ENCODE measurements around the gene MYPOP.

The MYPOP gene, protein sequence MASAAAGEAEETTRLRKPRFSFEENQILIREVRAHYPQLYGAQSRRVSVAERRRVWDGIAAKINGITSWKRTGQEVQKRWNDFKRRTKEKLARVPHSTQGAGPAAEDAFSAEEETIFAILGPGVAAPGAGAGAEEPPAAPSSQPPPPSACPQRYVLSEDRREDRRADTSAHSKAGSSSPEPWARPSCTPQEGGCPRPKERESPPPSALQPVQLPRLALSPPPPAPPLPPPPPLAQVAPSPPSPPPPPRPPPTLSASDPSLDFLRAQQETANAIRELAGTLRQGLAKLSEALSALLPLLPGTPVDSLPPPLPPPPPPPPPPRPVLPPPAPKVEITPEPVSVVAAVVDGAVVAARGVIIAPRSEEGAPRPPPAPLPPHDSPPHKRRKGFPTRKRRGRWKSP

DNA sequence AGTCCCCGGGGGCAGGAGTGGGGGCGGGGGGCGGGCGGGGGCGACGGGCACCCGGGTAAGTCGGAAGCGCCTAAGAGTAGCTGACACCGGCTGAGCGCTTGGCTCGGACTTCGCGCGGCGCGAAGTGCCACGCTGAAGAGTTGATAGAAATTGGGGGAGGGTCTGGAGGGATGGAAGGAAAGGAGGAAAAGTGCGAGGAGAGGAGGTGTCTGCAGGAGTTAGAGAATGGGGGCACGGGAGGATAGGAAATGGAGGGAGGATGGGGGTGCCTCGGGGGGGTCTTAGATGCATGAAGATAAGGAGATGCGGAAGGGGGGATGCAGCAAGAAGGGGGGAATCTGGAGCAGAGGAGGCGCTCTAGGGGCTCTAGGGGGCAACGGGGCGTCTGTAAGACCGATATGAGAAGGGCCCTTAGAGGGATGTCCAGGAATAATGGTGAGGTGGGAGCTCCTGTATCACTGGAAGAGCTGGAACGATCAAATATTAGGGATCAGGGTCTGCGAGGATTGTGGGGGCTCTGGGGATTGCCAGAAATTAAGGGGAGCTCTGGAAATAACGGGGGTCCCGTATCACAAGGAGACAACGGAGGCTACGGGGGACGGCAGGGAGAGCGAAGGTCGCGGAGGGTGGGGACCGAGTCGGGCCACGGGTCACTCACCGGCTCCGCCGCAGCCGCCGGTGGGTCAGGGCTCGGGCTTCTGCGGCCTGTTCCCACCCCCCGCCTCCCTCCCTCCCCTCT, at the start of gene MYPOP:
TSS of gene MYPOP (minus strand) at position 702 of the 739 bp plus-strand sequence. CDS start 840 bp downstream, outside the sequence.
- in situ Hi-C loops (cut with MboI; ENCODE audit: low sequenced_read_pairs), result no loop called here

DNA sequence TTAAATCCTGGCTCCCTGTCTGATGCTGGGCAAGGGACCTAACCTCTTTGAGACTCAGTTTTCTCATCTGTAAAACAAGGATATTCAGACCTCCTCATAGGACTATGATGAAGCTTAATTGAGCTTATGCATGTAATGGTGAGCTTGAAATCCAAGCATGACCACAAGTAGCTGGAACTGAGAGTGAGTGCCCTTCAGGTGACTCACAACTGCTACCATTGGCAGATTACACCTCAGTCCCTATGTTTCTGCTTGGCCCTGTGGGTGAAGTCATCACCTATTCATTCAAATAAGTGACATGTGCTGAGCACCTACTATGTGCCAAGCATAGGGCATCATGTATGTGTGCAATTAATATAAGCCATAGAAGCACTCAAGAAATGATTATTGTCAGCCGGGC, 45.5 kb upstream of the MYPOP start:
- in situ Hi-C loops (cut with MboI; ENCODE audit: low sequenced_read_pairs), result no loop called here

DNA sequence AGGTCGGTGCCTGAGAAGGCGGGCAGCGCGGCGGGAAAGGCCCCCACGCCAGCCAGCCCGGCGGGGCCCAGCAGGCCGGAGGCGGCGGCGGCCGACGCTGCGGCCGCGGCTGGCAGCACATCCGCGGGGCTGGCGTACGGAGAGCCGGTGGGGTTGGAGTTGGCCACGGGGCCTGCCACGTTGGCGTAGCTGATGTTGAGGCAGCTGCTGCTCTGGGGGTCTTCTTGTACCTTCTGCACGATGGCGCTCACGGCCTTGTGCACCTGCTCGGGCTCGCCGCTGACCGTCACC, 38.0 kb upstream of the MYPOP start:
- in situ Hi-C loops (cut with MboI; ENCODE audit: low sequenced_read_pairs), result no loop called here

DNA sequence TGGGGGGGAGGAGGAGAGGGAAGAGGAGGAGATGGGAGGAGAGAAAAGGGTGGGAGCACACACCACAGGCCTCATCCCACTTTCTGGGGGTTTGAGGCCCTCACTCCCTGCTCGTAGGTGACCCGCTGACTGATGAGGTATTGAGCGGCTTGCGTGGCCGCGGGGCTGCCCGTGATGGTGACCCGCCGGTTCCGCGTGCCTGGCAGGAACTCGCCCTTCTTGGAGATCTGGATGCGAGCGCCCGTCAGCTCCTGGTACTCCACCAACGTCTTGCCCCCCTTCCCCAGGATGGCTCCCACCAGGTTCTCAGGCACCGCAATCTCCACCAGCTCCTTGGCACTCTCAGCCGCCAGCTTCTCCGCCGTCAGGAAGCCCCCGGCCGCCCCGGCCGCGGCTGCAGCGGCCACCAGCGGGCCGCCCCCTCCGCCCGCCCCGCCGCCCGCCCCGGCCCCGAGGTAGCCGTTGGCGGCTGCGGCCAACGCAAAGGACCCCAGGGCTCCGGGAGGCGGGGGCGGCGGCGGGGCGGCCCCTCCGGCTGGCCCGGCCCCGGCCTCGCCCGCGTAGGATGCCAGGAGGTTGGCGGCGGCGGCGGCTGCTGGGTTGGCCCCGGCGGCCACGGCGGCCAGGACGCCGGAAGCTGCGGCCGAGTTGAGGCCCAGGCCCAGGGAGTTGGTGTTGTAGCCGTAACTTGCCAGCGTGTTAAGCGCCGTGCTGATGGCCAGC, 37.5 kb upstream of the MYPOP start:
- in situ Hi-C loops (cut with MboI; ENCODE audit: low sequenced_read_pairs), result no loop called here

DNA sequence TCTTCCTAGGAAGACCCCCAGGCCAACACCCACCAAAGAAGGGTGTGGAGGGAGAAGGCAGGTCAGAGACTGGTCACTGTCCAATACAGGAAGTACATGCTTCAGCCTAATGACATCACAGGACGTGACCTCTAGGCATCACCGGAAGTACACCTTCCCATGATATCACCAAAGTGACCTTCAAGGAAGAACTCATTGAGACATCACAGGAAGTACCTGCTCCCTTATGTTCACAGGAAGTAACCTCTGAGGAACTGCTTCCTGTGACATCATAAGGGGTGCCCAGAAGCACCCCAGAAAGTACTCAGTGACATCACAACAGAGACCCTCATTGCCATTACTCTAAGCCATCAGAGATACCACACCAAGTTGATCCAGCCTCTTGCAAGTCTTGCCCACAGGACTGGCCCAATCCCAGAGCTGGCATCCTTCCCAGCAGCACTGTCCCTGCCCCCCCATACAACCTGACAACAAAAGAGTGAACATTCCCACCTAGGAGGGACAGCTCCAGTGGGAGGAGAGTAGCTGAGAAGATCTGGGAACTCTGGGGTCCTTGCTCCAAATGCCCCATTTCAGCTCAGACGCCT, 36.4 kb upstream of the MYPOP start:
- in situ Hi-C loops (cut with MboI; ENCODE audit: low sequenced_read_pairs), result no loop called here

GRCh38 chr19:45935267-45935666, 32.9 kb upstream of the MYPOP start:
- in situ Hi-C loops (cut with MboI; ENCODE audit: low sequenced_read_pairs), result no loop called here

- in situ Hi-C loops (cut with MboI; ENCODE audit: low sequenced_read_pairs), result no loop called here
Observed at GRCh38 chr19:45934551-45935230, 32.3 kb upstream of the MYPOP start.

DNA sequence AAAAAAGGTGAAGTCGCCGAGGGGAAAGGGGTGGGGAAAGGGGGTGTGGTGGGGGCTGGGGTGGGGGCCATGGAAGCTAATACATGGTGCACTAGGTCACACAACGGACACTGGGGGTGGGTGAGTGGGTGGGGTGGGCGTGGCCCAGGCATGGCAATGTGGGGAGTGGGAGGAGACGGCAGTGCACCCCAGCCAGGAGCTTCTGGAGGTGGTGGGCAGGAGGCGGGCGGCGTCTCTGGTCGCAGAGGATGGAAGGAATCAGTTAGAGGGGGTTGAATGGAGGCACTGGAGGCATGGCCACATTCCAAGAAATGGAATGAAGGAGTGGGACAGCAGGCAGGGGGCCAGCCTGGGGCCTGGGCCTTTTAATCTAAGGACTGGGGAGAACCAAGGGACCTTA, 31.3 kb upstream of the MYPOP start:
- in situ Hi-C loops (cut with MboI; ENCODE audit: low sequenced_read_pairs), result no loop called here

GRCh38 chr19:45931055-45931454, 28.6 kb upstream of the MYPOP start:
- in situ Hi-C loops (cut with MboI; ENCODE audit: low sequenced_read_pairs), result no loop called here

DNA sequence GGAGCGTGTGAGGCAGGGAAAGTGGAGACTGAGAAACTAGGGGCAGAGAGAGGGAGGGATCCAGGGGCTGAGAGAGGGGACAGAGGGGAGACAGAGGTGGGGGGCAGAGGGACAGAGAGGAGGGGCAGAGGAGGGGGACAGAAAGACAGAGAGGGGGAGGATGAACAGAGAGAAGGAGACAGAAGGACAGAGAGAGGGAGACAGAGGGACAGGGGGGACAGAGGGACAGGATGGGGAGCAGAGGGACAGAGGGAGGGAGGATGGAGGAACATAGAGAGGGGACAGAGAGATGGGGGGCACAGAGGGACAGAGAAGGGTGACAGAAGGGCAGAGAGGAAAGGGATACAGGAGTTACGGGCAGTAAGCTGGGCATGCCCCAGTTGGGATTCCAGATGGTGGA, 26.8 kb upstream of the MYPOP start:
- in situ Hi-C loops (cut with MboI; ENCODE audit: low sequenced_read_pairs), result no loop called here

DNA sequence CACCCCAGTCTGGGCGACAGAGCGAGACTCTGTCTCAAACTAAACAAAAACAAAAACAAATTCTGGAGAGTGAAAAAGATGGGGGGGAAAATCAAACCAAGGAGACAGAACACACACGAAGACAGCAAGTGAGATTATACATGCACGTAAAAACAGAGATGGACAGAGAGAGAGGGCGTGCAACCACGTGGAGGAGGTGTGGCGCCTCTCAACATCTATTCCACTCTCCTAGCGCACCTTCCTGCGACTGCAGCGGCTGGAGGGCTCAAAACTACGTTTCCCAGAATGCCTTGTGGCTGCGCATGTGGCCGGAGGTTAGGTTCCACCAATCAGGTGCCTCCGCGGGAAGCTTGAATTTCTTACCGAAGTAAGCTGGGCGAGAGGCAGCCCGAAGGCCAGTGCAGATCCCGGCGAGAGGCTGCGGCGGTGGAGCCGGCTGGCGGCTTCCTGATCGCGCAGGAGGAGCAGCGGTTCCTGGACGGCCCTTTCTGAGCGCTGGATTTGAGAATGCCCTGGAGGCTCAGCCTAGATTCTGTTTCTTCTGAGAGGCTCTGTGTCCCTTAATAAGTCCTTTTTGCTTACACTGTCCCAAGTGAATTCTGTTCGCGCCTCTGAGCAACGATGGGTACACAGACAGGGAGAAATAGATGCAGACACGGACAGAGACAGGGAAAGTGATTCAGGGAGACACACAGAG, 25.3 kb upstream of the MYPOP start:
- in situ Hi-C loops (cut with MboI; ENCODE audit: low sequenced_read_pairs), result no loop called here

- in situ Hi-C loops (cut with MboI; ENCODE audit: low sequenced_read_pairs), result no loop called here
Observed at GRCh38 chr19:45924891-45925447, 22.6 kb upstream of the MYPOP start.

DNA sequence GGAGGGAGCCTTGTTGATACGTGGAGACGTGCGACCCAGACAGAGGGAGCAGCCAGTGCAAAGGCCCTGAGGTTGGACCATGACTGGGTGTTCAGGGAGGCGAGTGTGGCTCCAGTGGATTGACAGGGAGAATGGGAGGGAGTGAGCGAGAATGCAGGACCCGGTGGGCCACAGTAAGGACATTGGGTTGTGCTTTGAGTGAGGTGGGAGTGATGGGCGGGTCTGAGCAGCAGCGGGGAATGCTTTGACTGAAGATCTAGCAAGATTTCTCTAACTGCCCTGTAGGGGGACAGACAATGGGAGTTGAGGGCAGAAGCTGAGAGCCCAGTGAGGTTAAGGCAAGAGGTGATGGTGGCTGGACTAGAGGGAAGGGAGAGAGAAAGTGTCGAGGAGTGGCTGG, 19.9 kb upstream of the MYPOP start:
- in situ Hi-C loops (cut with MboI; ENCODE audit: low sequenced_read_pairs), result no loop called here

GRCh38 chr19:45920458-45920857, 18.0 kb upstream of the MYPOP start:
- in situ Hi-C loops (cut with MboI; ENCODE audit: low sequenced_read_pairs), result no loop called here

GRCh38 chr19:45919678-45920077, 17.3 kb upstream of the MYPOP start:
- in situ Hi-C loops (cut with MboI; ENCODE audit: low sequenced_read_pairs), result no loop called here

DNA sequence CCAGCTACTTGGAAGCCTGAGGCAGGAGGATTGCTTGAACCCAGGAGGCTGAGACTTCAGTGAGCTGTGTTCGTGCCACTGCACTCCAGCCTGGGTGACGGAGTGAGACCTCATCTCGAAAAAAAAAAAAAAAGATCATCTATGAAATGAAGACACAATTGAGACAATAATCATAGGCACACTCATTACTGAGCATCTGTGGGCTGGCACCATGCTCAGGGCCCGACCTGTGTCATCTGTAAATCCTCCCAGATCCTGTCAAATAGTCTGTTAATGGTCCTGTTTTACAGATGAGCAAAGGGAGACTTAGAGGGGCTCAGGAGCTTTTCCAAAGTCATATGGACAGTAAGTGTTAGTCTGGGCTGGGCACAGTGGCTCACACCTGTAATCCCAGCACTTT, 16.3 kb upstream of the MYPOP start:
- in situ Hi-C loops (cut with MboI; ENCODE audit: low sequenced_read_pairs), result no loop called here

DNA sequence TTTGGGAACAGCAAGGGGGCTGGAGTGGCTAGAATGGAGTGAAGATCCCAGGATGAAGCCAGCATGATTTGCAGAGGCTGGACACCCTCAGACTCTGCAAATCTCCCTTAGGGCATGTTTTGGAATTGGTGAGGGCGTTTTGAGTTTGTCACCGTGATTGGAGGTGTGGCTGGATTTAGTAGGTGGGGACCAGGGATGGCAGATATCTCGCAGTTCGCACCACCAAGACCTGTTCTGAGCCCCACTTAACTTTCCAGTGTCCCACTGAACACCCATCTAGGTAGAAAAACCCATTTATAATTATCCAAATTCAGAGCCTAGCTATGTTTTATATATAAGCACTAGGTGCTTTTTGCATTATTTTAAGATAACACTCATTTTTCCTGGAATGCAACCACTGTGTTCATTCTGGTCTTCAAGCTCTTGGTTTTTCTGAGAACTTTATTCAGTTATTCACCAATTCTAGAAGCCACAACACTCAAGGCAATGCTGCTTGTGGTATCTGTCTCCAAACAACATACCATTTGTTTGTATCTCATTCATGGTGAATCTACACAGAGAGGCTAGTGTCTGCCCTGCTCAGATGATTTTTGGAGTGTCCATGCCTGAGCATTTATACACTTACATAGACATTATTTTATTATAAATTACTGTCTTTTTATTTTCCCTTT, 15.1 kb upstream of the MYPOP start:
- in situ Hi-C loops (cut with MboI; ENCODE audit: low sequenced_read_pairs), result no loop called here

DNA sequence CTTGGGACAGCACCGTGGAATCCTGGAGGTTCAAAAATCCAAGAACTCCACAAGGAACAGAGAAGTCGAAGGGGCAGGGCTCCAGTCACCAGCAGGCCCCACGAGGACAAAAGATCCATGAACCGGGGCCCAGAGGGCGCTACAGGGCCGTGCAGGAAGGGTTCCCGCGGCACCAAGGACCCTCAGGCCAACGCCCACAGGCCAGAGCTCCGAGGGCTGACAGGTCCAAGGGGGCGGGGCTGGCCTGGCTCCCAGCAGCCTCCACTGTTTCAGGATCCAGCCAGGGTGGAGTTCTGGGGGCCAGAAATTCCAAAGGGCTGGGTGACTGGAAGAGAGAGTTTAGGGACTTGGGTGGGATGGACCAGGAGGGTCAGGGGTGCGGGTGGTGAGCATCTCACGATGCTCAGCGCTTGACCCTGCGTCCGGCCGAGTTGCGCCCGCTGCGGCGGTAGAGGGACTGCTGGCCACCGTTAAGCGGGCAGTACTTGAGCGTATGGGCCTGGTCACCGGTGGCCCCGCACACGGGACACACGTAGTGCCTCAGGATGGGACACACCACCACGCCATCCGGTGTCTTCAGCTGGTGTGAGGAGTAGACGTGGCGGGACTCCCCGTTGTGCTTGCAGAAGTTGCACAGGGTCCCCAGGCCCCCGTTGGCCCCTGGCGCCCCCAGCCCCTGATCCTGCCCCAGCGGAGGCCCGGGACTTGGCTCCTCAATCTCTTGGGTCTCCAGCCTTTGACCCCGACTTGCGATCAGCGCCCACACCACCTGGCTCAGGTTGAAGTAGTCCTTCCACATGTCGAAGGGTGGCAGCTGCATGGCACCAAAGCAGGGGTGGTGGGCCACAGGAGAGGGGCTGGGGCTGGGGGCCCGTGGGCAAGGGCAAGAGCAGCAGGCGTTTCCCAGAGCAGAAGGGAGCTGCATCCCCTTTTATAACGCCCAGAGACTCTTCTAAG, 11.7 kb upstream of the MYPOP start, which contains the start of gene NANOS2:
TSS of gene NANOS2 (minus strand) at position 905 of the 957 bp plus-strand sequence. CDS start at position 820, 85 bp downstream.
- in situ Hi-C loops (cut with MboI; ENCODE audit: low sequenced_read_pairs), result no loop called here

All from hTERT RPE-1 (cell line).